SJCRH30 (cell line): ENCODE data around the gene FURIN. TPM values are rescaled to one million over a fixed set of nuclear protein-coding genes. Genes with fewer than 3 reads are reported as not detected.
"Not testable (repeated sequence)": the region's sequence is repeated elsewhere in the genome, so short reads cannot be mapped to it uniquely, and the experiment has no call there.

ENCODE experiments used
- DNase-seq, 2 experiments: peaks; one replicate each; pipeline ENCODE4 v3.0.0-alpha.2; 2015 to 2020
- H3K27ac ChIP-seq: fragments of 250-450 bp; sonication (Bioruptor Pico); 2 replicates; pipeline ENCODE4 v1.5.1; 2020; ENCODE audit warnings: mild to moderate bottlenecking, moderate library complexity
- H3K27me3 ChIP-seq: fragments of 250-450 bp; sonication (Bioruptor Pico); 2 replicates; pipeline ENCODE4 v1.5.1; 2020; ENCODE audit warnings: mild to moderate bottlenecking, moderate library complexity
- H3K36me3 ChIP-seq: fragments of 250-450 bp; sonication (Bioruptor Pico); 2 replicates; pipeline ENCODE4 v1.5.1; 2020; ENCODE audit warnings: mild to moderate bottlenecking, moderate library complexity
- H3K4me1 ChIP-seq: fragments of 250-450 bp; sonication (Bioruptor Pico); 2 replicates; pipeline ENCODE4 v1.5.1; 2020; ENCODE audit warnings: mild to moderate bottlenecking, moderate library complexity
- H3K4me3 ChIP-seq: fragments of 250-450 bp; sonication (Bioruptor Pico); 2 replicates; pipeline ENCODE4 v1.5.1; 2020; ENCODE audit warnings: mild to moderate bottlenecking, moderate library complexity
- H3K9me3 ChIP-seq: fragments of 250-450 bp; sonication (Bioruptor Pico); replicated peaks from 2 replicates; pipeline ENCODE4 v1.5.1; 2020; ENCODE audit warnings: mild to moderate bottlenecking, moderate library complexity
- total RNA-seq: library from RNA; depleted of rRNA; stranded (reverse); fragments of >200 nt; shearing (Covaris generic); gene quantifications from 2 replicates; pipeline ENCODE4 v1.2.3, GENCODE V29; 2014

The FURIN gene
- total RNA-seq, 1 experiment from 2014 or later: 12.0 TPM

DNA sequence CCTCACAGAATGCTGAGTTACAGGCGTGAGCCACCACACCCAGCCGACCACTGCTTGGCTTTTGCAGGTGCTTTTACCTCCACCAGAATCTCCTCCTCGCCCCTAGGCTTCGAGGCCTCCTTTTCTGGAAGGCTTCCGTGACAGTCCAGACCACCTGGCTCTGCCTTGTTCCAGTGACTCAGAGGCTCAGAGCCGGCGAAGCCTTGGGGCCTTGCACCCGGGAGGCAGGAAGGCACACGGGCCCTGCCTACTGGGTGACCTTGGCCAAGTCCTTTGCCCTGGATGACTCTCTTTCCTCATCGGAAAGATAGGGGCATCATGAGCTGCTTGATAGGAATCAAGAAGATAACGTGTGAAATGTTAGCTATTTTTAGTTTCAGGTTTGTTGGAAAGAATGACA, 31.3 kb upstream of the FURIN start:
- no peak overlapping the region for H3K27ac ChIP-seq

GRCh38 chr15:90838139-90838538, 30.2 kb upstream of the FURIN start:
- Histone ChIP-seq H3K9me3 (no peaks in the 10 kb centered on the region), H3K36me3 (no peaks in the 10 kb centered on the region), H3K27ac (no peak overlapping the region), H3K4me3 (no peak overlapping the region), H3K4me1 (peaks cover 14% of the 10 kb centered on the region), H3K27me3 (no peaks in the 10 kb centered on the region; the same call in 1 of the 2 replicates)
- no peak for DNase-seq

More for the DNA sequence above, 31.3 kb upstream of the FURIN start:
- Histone ChIP-seq H3K27me3 (no peaks in the 10 kb centered on the region; the same call in 1 of the 2 replicates), H3K4me3 (no peak overlapping the region), H3K4me1 (peaks cover 14% of the 10 kb centered on the region), H3K9me3 (no peaks in the 10 kb centered on the region), H3K36me3 (no peaks in the 10 kb centered on the region)
- DNase-seq: no peak

DNA sequence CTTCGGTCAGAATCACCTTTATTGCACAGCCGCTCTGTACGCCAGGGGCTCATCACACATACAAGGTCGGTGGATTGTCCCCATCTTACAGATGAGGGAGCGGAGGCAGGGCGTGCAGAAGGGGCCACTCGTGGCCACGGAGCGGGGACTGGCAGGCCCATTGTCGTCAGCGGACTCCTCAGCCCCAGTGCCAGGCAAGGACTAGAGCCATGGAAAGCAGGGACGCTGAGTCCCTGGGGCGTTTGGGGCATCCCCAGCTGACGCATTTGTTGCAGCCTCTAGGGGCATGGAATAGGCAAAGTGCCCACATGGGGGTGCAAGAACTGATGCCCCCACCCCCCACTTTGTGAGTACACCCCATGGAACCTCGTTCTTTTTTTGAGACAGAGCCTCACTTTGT, 29.8 kb upstream of the FURIN start:
- DNase-seq: no peak
- no peak overlapping the region for H3K4me3 ChIP-seq
- H3K36me3 ChIP-seq: no peaks in the 10 kb centered on the region
- H3K27me3 ChIP-seq: no peaks in the 10 kb centered on the region; the same call in 1 of the 2 replicates
- peaks cover 14% of the 10 kb centered on the region for H3K4me1 ChIP-seq
- no peak overlapping the region for H3K27ac ChIP-seq
- H3K9me3 ChIP-seq: no peaks in the 10 kb centered on the region

DNA sequence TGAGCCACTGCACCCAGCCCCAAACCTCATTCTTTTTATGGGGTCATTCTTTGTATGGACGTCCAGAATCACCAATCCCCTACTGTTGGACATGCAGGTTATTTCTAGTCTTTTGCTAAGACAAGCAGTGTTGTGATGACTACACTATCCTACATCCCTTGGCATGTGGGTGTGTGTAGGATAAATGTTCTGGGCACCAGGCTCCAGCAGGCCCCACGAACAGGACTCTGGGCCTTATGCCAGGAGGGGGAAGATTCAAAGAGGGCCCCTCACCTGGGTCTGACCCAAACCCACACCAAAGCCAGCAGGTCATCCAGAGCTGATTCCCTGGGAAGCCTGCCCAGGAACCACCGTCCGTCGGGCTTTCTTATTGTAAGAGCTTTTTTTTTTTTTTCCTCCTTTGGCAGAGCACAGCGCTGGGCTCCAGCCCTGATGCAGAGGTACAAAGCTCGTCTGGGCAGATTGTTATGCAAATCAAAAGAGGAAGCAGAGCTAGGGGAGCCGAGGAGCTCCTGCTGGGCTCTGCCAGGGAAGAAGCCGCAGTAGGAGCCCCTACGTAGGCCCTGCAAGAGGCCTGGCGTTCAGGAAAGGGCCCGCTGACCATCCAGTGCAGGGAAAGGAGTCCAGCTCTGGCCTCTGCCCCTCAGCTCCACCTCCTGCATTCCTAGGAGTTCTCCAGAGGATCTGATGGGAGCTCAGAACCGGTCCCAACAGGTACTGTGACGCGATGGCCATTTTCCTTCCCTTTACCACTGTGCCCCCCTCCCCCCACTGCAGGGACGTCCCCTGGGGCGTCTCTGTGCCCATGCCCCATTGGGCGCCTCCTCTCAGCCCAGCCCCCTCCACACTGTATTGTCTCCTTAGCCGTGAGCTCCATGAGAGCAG, 29.0 kb upstream of the FURIN start:
- Histone ChIP-seq H3K27me3 (no peaks in the 10 kb centered on the region; the same call in 1 of the 2 replicates), H3K27ac (no peak overlapping the region), H3K4me3 (no peak overlapping the region), H3K9me3 (no peaks in the 10 kb centered on the region), H3K36me3 (no peaks in the 10 kb centered on the region), H3K4me1 (peaks cover 14% of the 10 kb centered on the region)
- no peak for DNase-seq

DNA sequence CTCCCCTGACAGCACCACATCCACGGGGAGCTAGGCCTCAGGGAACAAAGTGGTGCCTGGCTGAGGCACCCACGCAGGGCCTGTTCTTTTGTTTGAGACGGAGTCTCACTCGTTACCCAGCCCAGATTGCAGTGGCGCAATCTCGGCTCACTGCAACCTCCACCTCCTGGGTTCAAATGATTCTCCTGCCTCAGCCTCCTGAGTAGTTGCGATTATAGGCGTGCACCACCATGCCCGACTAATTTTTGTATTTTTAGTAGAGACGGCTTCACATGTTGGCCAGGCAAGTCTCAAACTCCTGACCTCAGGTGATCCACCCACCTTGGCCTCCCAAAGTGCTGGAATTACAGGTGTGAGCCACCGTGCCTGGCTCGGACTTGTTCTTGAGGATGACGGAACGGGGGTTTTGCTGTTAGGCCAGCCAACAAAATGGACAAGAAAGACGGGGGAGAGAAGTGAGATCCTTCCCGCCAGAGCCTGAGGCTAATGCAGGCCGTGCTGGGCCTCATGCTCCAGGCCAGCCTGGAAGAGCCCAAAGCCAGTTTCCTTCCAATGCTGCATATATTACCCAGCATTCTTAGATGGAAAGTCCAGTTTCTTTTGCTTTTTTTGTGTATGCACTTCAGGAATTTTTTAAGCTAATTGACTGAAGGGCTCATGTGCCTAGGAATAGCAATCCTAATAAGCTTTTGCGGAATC, 28.1 kb upstream of the FURIN start:
- Histone ChIP-seq H3K27ac (no peak overlapping the region), H3K27me3 (no peaks in the 10 kb centered on the region), H3K9me3 (no peaks in the 10 kb centered on the region), H3K36me3 (no peaks in the 10 kb centered on the region), H3K4me3 (no peak overlapping the region), H3K4me1 (peaks cover 20% of the 10 kb centered on the region)
- no peak for DNase-seq

GRCh38 chr15:90840954-90841353, 27.4 kb upstream of the FURIN start:
- H3K27ac ChIP-seq: no peak overlapping the region

DNA sequence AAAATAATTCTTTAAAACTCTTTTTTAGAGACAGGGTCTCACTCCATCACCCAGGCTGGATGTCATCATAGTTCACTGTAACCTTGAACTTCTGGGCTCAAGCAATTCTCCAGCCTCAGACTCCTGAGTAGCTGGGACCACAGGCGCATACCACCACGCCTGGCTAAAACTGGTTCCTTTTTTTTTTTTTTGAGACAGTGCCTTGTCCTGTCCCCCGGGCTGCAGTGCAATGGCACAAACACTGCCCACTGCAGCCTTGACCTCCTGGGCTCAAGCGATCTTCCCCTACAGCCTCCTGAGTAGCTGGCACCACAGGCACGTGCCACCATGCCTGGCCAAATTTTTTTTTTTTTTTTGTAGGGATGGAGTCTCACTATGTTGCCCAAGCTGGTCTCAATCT, 23.7 kb upstream of the FURIN start:
- Histone ChIP-seq H3K9me3 (no peaks in the 10 kb centered on the region), H3K4me1 (peaks cover 10% of the 10 kb centered on the region; the same call in 1 of the 2 replicates), H3K27ac (no peak overlapping the region), H3K4me3 (no peak overlapping the region), H3K36me3 (no peaks in the 10 kb centered on the region), H3K27me3 (no peaks in the 10 kb centered on the region)
- no peak for DNase-seq

More at GRCh38 chr15:90840954-90841353, 27.4 kb upstream of the FURIN start:
- Histone ChIP-seq H3K9me3 (no peaks in the 10 kb centered on the region), H3K27me3 (no peaks in the 10 kb centered on the region), H3K4me1 (peaks cover 20% of the 10 kb centered on the region), H3K36me3 (no peaks in the 10 kb centered on the region), H3K4me3 (no peak overlapping the region)
- no peak for DNase-seq

DNA sequence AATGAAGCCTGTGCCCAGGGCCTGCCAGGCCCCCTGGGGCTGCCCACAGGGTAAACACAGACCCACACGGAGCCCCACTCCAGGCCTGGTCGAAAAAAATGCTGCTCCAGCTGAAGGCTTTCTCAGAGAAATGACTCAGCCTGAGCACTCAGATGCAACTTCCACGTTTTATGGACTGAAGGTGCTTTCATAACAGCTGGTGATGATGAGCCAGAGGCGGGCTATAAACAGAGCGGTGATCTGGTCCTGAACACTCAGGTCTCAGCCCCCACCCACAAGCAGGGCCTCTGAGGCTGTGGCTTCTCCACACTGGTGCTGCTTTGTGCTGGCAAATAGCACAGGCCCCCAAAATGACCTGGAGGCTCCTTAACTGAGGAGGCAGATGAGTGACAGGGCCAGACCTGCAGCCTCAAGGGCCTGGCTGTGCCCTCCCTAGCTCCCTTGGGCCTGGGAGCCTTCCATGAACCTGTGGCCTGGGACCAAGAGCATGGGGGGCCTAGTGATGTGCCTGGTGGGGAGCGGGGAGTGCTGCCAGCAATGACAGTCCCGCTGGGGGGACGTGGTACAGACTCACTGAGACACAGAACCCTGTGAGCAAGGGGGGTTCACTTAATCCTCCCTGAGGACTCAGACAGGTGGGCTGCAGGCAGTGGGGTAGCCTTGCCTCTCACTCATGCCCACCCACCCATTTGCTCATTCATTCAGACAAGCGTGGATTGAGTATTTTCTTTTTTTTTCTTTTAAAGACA, 23.0 kb upstream of the FURIN start:
- DNase-seq: peak; percentile 68 to 78
- H3K9me3 ChIP-seq: no peaks in the 10 kb centered on the region
- H3K36me3 ChIP-seq: no peaks in the 10 kb centered on the region
- peaks cover 10% of the 10 kb centered on the region; the same call in 1 of the 2 replicates for H3K4me1 ChIP-seq
- no peaks in the 10 kb centered on the region for H3K27me3 ChIP-seq
- no peak overlapping the region for H3K4me3 ChIP-seq
- H3K27ac ChIP-seq: no peak overlapping the region

- H3K4me1 ChIP-seq, H3K27ac ChIP-seq, H3K27me3 ChIP-seq, H3K9me3 ChIP-seq, DNase-seq, H3K36me3 ChIP-seq, H3K4me3 ChIP-seq: not testable (repeated sequence)
Observed at GRCh38 chr15:90849424-90849823, 19.0 kb upstream of the FURIN start.

DNA sequence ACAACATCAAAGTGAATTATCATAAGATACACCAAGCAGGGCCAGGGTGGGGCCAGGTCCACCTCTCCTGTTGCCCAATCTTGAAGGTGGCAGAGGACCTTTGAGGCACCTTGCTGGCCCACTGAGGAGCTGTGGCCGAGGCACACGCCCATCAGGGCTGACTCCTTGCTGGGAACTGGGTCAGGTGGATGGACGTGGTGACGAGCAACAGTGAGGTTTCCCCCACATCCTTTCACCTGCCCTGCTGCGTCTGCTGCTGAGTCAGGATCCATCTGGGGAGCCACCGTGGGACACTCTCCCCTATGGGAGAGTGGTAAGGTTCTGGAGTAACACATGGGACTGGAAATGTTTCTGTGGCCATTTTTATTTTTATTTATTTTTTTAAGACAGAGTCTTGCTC, 17.3 kb upstream of the FURIN start:
- Histone ChIP-seq H3K4me3 (no peak overlapping the region), H3K9me3 (no peaks in the 10 kb centered on the region), H3K27me3 (no peaks in the 10 kb centered on the region; the same call in 1 of the 2 replicates), H3K36me3 (no peaks in the 10 kb centered on the region), H3K27ac (no peak overlapping the region), H3K4me1 (no peaks in the 10 kb centered on the region)
- no peak for DNase-seq

DNA sequence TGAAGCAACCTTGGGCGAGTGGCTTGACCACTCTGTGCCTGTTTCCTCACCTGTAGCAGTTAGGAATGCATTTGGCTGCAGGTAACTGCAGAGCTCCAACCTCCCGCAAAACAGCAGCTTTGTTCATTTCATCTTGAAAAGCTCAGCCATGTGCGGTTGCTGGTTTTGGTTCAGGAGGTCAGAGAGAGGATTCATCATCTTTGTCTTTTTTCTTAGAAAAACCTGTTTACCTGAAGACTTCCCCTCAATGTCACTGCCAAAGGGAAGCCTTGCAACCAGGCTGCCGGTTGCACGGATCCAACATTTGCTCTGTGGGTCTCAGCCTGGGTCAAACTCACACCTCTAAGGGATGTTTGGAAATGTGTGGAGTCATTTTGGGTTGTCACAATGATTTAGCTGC, 16.4 kb upstream of the FURIN start:
- no peaks in the 10 kb centered on the region for H3K4me1 ChIP-seq
- no peaks in the 10 kb centered on the region for H3K9me3 ChIP-seq
- H3K27me3 ChIP-seq: no peaks in the 10 kb centered on the region; the same call in 1 of the 2 replicates
- no peak overlapping the region for H3K27ac ChIP-seq
- DNase-seq: no peak
- no peaks in the 10 kb centered on the region for H3K36me3 ChIP-seq
- H3K4me3 ChIP-seq: no peak overlapping the region

DNA sequence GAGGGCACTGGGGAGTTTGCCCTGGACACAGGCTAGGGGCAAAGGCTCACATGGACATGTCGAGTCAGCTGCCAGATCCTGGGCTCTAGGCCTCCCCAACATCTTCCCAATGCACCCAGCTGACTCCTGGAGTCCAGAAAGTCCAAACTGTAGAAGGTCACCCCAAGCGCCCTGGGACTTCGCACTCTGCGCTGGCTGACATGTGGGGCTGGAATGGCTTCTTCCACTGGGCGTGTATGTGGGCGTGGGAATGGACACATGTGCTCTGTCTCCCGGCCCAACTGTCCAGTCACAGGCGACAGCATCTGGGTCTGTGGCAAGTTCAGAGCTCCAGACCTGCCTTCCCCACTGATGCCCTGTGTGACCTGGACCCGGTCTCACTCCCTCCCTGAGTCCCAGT, 13.2 kb upstream of the FURIN start:
- Histone ChIP-seq H3K4me3 (no peak overlapping the region), H3K36me3 (no peaks in the 10 kb centered on the region), H3K4me1 (no peaks in the 10 kb centered on the region), H3K27me3 (no peaks in the 10 kb centered on the region; the same call in 1 of the 2 replicates), H3K27ac (no peak overlapping the region), H3K9me3 (no peaks in the 10 kb centered on the region)
- no peak for DNase-seq

GRCh38 chr15:90857337-90857736, 11.1 kb upstream of the FURIN start:
- DNase-seq: no peak
- H3K4me3 ChIP-seq: no peak overlapping the region
- H3K36me3 ChIP-seq: no peaks in the 10 kb centered on the region
- no peaks in the 10 kb centered on the region; the same call in 1 of the 2 replicates for H3K27me3 ChIP-seq
- H3K27ac ChIP-seq: no peak overlapping the region
- H3K9me3 ChIP-seq: no peaks in the 10 kb centered on the region
- no peaks in the 10 kb centered on the region; the same call in 1 of the 2 replicates for H3K4me1 ChIP-seq

- Histone ChIP-seq H3K27ac (no peak overlapping the region), H3K9me3 (no peaks in the 10 kb centered on the region), H3K4me1 (no peaks in the 10 kb centered on the region; the same call in 1 of the 2 replicates), H3K36me3 (no peaks in the 10 kb centered on the region), H3K4me3 (no peak overlapping the region), H3K27me3 (no peaks in the 10 kb centered on the region; the same call in 1 of the 2 replicates)
- no peak for DNase-seq
Observed at GRCh38 chr15:90857883-90858443, 10.4 kb upstream of the FURIN start.
